ENCODE measurements around the gene FMO5.

FMO5 gene

GRCh38 chr1:147157116-147157515 lies 68.0 kb downstream of the FMO5 start:
- peak in 1 of 58 donors; percentile 11 for DNase-seq

GRCh38 chr1:147156642-147157041 lies 68.5 kb downstream of the FMO5 start:
- DNase-seq, result no peak

- DNase-seq, result no peak
These were observed 72.4 kb downstream of the FMO5 start for GRCh38 chr1:147152772-147153171.

DNA sequence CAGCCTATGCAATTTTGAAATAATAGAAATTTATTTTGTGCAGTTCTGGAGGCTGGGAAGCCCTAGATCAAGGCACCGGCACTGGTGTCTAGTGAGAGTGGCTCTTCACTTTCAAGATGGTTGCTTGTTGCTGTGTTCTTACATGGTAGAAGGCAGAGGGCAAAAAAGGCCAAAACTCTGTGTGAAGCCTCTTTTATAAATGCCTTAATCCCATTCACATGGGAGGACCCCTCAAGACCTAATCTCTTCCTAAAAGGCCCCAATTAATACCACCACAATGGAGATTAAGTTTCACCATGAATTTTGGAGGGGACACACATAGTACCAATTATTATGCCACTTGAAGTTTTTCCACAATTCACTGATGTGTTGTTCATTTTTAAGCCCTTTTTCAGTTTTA lies 73.9 kb downstream of the FMO5 start:
- DNase-seq, result no peak

- no peak for DNase-seq
These were observed 82.3 kb downstream of the FMO5 start for GRCh38 chr1:147142886-147143285.
